CD4-positive, alpha-beta T cell treated with Interleukin-21 for 1 hour (primary cell): Measurements from ENCODE around the gene MCF2L.

ENCODE experiments used
- DNase-seq: peaks from one replicate; pipeline ENCODE4 v3.0.0-alpha.2; 2020

MCF2L gene

DNA sequence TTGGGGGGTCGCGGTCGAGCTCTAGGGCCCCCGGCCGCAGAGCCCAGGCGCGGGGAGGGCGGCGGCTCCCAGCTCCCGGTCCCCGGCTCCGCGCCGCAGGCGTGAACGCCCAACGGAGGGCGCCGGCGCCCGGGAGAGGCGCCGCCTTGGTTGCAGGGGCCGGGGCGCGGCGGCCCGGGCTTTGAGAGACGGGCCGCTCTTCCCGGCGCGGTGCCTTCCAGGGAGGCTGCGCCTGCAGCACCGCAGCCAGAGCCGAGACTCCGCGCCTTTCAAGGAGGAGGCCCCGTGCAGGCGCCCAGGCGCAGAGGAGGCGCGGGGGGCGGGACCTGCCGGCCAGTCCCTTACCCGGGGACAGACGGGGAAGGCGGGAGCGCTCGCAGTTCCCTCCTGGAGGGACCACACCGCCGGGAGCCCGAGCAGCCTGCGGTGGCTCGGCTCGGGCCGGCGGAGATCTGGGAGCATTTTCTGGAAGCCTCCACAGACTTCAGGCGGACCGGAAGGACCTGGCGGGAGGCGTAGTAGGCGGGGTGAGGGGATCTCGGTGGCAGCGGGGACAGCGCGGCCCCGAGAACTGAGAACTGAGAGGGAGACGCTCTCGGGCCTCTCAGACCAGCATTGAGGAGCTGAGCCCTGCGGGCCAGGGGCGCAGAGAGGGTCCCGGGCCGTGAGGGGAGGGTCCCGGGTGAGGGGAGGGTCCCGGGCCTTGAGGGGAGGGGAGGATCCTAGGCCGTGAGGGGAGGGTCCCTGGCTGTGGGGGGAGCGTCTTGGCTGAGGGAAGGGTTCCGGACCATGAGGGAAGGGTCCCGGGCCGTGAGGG, 25.5 kb upstream of the MCF2L start:
- peak; percentile 7 for DNase-seq

- DNase-seq, result no peak
Measured at GRCh38 chr13:112947796-112948195, 21.2 kb upstream of the MCF2L start.

DNA sequence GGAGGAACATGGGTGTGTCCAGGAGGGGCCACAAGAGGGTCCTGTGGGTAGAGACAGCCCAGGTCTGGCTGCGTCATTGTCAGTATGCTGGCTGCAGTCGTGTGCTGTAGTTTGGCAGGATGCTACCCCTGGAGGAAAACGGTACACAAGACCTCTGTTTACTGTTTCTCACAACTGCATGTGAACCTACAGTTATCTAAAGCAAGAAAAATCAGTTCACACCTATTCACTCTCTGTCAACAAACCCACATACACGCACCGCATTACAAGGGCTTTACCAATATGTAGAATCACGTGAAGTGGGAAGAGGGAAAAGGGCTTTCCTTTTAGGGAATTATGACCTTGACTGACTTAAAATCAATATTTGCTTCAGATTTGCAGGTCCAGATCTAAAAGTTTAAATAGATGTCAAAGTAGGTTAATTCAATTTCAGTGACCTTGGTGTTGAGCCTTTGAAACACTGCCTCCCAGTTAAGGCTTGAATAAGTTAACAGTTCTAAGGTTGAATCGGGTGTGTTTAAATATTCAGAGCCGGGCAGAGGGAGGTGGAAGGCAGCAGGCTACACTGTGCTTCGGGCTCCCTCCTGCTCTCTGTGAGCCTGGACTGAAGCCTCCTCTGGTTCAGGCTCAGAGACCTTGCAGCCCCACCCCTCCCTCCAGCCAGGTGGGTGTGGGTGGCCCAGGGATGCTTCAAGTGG, 17.2 kb upstream of the MCF2L start:
- DNase-seq, result no peak

DNA sequence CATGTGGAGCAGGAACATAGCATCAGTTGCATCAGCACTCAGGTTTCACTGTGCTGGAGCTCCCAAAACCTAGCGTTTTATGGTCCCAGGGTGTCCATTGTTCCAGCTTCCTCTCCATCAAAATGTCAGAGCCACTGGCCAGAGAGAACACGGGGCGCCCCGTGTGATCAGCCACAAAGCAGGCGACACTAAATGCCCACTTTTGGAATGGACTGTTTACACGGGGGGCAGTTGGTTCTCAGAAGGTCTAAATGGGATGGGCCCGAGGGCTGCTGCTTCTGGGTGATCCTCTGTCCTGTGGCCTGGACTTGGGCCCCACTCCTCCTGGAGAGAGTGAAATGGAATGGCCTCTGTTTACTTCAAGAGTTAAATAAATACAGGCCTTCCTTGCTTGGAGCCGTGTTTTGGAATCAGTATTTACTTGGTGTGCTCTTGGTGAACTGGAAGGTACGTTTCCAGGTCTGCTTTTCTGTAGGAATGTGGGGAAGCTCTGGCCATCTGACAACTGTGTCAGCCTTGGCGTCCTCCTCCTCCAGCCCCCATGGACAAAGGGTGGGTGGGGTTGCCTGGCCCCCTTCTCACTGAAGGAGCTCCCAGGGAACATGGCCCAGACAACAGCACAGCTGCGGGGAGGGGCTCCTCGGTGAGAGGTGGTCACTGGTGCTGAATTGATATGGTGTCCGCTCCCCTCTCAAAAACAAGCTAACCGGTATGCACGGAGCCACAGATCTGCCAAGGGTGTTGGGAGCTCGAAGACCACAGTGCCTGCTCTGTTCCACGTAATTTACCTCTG, 16.1 kb upstream of the MCF2L start:
- DNase-seq, result no peak

- DNase-seq, result no peak
Measured at GRCh38 chr13:112953591-112954487, 15.2 kb upstream of the MCF2L start.

GRCh38 chr13:112954488-112955270, 14.3 kb upstream of the MCF2L start:
- no peak for DNase-seq

DNA sequence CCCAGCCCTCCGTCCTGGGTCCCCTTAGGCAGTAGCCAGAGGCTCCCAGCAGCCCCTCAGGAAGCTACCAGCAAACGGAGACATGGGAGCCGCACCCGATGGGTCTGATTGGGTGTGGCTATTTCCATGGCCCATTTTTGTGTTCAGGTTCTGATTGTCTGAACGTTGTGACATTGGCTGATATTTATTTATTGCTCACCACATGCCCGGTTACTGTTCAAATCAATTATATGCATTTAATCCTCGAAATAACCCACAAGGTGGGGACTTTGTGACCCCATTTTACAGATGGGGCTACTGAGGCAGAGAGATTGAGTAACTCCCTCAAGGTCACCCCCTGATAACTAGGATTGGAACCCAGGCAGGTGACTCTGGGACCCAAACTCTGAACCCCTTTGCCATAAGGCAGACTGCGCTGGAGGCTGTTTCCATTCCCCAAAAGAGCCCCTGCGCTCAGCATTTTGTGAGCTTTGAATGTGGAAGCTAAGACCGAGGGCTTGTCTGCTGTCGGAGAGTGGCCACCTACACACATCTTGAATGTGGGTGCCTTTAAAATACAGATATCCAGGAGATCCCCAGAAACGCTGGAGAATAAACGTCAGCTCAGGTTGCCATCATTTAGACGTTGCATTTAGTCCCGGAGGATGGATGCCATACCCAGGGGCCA, 13.6 kb upstream of the MCF2L start:
- DNase-seq, result no peak

DNA sequence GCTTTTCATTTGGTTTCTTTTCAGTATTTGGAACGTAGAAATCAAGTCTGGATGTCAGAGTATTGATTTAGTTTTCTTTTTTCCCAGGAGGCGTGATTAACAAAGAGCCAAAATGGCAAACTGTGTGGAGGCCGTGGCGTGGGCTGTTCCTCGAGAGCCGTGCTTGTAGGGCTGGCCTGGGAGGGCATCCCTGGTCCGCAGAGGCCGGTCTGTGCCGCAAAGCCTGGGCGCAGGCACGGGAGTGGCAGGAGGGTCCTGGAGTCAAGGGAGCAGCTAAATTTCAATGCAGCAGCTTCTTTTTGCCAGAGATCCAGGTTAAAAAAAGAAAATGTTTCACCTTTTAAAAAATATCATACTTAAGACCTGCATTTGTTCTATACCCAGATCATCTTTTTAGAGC, 13.1 kb upstream of the MCF2L start:
- no peak for DNase-seq

- no peak for DNase-seq
Measured at GRCh38 chr13:112956571-112957294, 12.3 kb upstream of the MCF2L start.

DNA sequence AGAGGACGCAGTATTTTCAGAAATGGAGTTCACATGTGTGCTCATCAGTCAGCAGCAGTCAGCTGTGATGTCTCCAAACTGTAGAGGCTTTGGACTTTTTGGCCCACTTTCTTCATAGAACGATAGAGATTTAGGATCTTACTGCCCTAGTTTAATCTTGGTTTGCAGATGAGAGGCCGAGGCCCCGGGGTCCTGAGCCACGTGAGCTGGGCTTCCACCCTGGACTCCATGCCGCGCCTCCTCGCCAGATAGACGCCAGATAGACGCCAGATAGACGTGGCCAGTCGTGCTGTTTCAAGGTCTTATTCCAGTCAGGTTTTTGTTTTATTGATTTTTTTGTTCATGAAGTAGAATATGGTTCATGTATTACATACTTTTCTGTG, 11.7 kb upstream of the MCF2L start:
- no peak for DNase-seq

GRCh38 chr13:112958127-112958989, 10.7 kb upstream of the MCF2L start:
- no peak for DNase-seq

- DNase-seq, result no peak
Measured at GRCh38 chr13:112959206-112959605, 9.8 kb upstream of the MCF2L start.

- no peak for DNase-seq
Measured at GRCh38 chr13:112959701-112960542, 9.1 kb upstream of the MCF2L start.

- no peak for DNase-seq
Measured at GRCh38 chr13:112960706-112961105, 8.3 kb upstream of the MCF2L start.

GRCh38 chr13:112961457-112962369, 7.3 kb upstream of the MCF2L start:
- DNase-seq, result no peak

- DNase-seq, result no peak
Measured at GRCh38 chr13:112962396-112962795, 6.6 kb upstream of the MCF2L start.

- DNase-seq, result no peak
Measured at GRCh38 chr13:112962911-112963625, 5.9 kb upstream of the MCF2L start.
